HCT116 (cell line): Measurements from ENCODE around the gene PLEKHA5. TPM values are rescaled to one million over a fixed set of nuclear protein-coding genes. Genes with fewer than 3 reads are reported as not detected.

Source experiments
- ATAC-seq: fragments of 200-7000 bp; cut with Tn5 transposase; 2 replicates; pipeline ENCODE4 v1.9.1; 2020; ENCODE audit warnings: mild to moderate bottlenecking, moderate library complexity
- BruUV-seq: library from RNA; stranded (reverse); fragments of 400-500 nt; replicated peaks from 2 replicates; lab custom pipeline; 2021; lab: Mats Ljungman, UMichigan
- CTCF ChIA-PET: fragments of 300-600 bp; sonication (Branson Sonifier 250); formaldehyde crosslinking; loops from one replicate; lab custom pipeline; 2021; ENCODE audit warnings: antibody characterized with exemption; lab: Charles Lee
- POLR2A ChIA-PET: fragments of 300-600, 350-600 bp; sonication (Branson Sonifier 250); formaldehyde crosslinking; loops from one replicate; lab custom pipeline; 2021; ENCODE audit warnings: antibody characterized with exemption; lab: Charles Lee
- RAD21 ChIA-PET, 2 experiments: fragments of 300-600 bp; sonication (Branson Sonifier 250); formaldehyde crosslinking; loops; one replicate each; lab custom pipeline; 2023; ENCODE audit warnings: low total read pairs in 2 of 2; ENCODE audit not compliant: uncharacterized antibody in 2 of 2, unreplicated experiment in 2 of 2, low non-redundant PET in 1 of 2; lab: Charles Lee
- DNase-seq: peaks from one replicate; pipeline ENCODE4 v3.0.0-alpha.2; 2010; ENCODE audit warnings: low read depth, low spot score
- H2AFZ ChIP-seq: fragments of 200-600 bp; shearing (Covaris generic), sonication (generic); 2 replicates; pipeline ENCODE4 v1.6.1; 2017; ENCODE audit warnings: low read depth, mixed run types, mixed read lengths, antibody characterized with exemption, low read length; ENCODE audit not compliant: poor library complexity, severe bottlenecking
- H3K27ac ChIP-seq: 2 replicates; pipeline ENCODE4 v1.5.1; 2012; ENCODE audit warnings: low read depth, low read length
- H3K27me3 ChIP-seq: fragments of 200-600 bp; sonication (generic); 2 replicates; pipeline ENCODE4 v1.6.1; 2016; ENCODE audit warnings: mixed run types, low read length, mixed read lengths; ENCODE audit not compliant: insufficient read depth
- H3K36me3 ChIP-seq, 2 experiments: fragments of 200-500 bp in 1 of 2; fragments of 200-600 bp in 1 of 2; sonication (Bioruptor generic) in 1 of 2; sonication (generic) in 1 of 2; 2 replicates each; pipeline versions ENCODE4 v1.5.1 to v1.6.1; 2014 to 2016; ENCODE audit warnings: low read length in 2 of 2, inconsistent platforms in 1 of 2, mixed read lengths in 1 of 2, mixed run types in 1 of 2; ENCODE audit not compliant: insufficient read depth in 2 of 2, control insufficient read depth in 1 of 2
- H3K4me1 ChIP-seq, 2 experiments: fragments of 200-600 bp in 1 of 2; sonication (generic) in 1 of 2; 2 replicates each; pipeline versions ENCODE4 v1.5.1 to v1.6.1; 2012 to 2017; ENCODE audit warnings: low read length in 2 of 2, inconsistent platforms in 1 of 2, mild to moderate bottlenecking in 1 of 2, mixed read lengths in 1 of 2, mixed run types in 1 of 2, moderate library complexity in 1 of 2; ENCODE audit not compliant: insufficient read depth in 2 of 2, control insufficient read depth in 1 of 2
- H3K4me2 ChIP-seq: fragments of 200-600 bp; sonication (generic); 2 replicates; pipeline ENCODE4 v1.6.1; 2017; ENCODE audit warnings: mixed run types, low read length, mixed read lengths
- H3K4me3 ChIP-seq, 2 experiments: fragments of 200-600 bp in 1 of 2; sonication (generic) in 1 of 2; replicated peaks in 1 of 2; 2 replicates each; pipeline ENCODE4 v1.5.1; 2011 to 2016; ENCODE audit warnings: low read length in 2 of 2, control low read depth in 1 of 2, low read depth in 1 of 2, mild to moderate bottlenecking in 1 of 2, mixed read lengths in 1 of 2, mixed run types in 1 of 2
- H3K79me2 ChIP-seq: fragments of 200-600 bp; sonication (generic); 2 replicates; pipeline ENCODE4 v1.6.1; 2017; ENCODE audit warnings: mild to moderate bottlenecking, mixed run types, low read length, moderate library complexity, mixed read lengths; ENCODE audit not compliant: insufficient read depth
- H3K9ac ChIP-seq: fragments of 200-600 bp; sonication (generic); 2 replicates; pipeline ENCODE4 v1.6.1; 2016; ENCODE audit warnings: low read length, mixed read lengths
- H3K9me2 ChIP-seq: fragments of 200-600 bp; sonication (generic), shearing (Covaris generic); 2 replicates; pipeline ENCODE4 v1.6.1; 2017; ENCODE audit warnings: mixed run types, mild to moderate bottlenecking, moderate library complexity; ENCODE audit not compliant: insufficient read depth
- H3K9me3 ChIP-seq, 2 experiments: fragments of 200-500 bp in 1 of 2; fragments of 200-600 bp in 1 of 2; sonication (Bioruptor generic) in 1 of 2; sonication (generic) in 1 of 2; 2 replicates each; pipeline ENCODE4 v1.6.1; 2014 to 2017; ENCODE audit warnings: low read length in 2 of 2, mixed read lengths in 2 of 2, inconsistent platforms in 1 of 2, low read depth in 1 of 2, mild to moderate bottlenecking in 1 of 2, mixed run types in 1 of 2, moderate library complexity in 1 of 2; ENCODE audit not compliant: control insufficient read depth in 1 of 2, insufficient read depth in 1 of 2
- H4K20me1 ChIP-seq: fragments of 200-600 bp; sonication (generic), shearing (Covaris generic); 2 replicates; pipeline ENCODE4 v1.6.1; 2017; ENCODE audit warnings: mixed run types, mild to moderate bottlenecking, moderate library complexity; ENCODE audit not compliant: insufficient read depth
- CBX3 ChIP-seq: IDR thresholded peaks from 2 replicates; pipeline ENCODE4 v1.6.1; 2012; ENCODE audit warnings: low read depth
- EGR1 ChIP-seq: IDR thresholded peaks from 2 replicates; pipeline ENCODE4 v1.6.1; 2012; ENCODE audit warnings: low read depth
- ELF1 ChIP-seq: IDR thresholded peaks from 2 replicates; pipeline ENCODE4 v1.6.1; 2012; ENCODE audit warnings: low read depth, borderline replicate concordance
- EZH2 ChIP-seq: fragments of 200-600 bp; sonication (generic); IDR thresholded peaks from 2 replicates; pipeline ENCODE4 v1.6.1; 2017; ENCODE audit warnings: antibody characterized with exemption, mixed run types
- EZH2phosphoT487 ChIP-seq: fragments of 200-600 bp; IDR thresholded peaks from 2 replicates; pipeline ENCODE4 v1.6.1; 2018; ENCODE audit warnings: antibody characterized with exemption, borderline replicate concordance
- FOSL1 ChIP-seq: IDR thresholded peaks from 2 replicates; pipeline ENCODE4 v1.6.1; 2012; ENCODE audit warnings: low read depth
- JUND ChIP-seq: IDR thresholded peaks from 2 replicates; pipeline ENCODE4 v1.6.1; 2012
- MAX ChIP-seq: IDR thresholded peaks from 2 replicates; pipeline ENCODE4 v1.6.1; 2012
- SIN3A ChIP-seq: IDR thresholded peaks from 2 replicates; pipeline ENCODE4 v1.6.1; 2012; ENCODE audit warnings: low read depth
- SRF ChIP-seq: IDR thresholded peaks from 2 replicates; pipeline ENCODE4 v1.6.1; 2012; ENCODE audit warnings: low read depth
- TCF7L2 ChIP-seq: IDR thresholded peaks from 2 replicates; pipeline ENCODE4 v1.7.0; 2011; ENCODE audit warnings: borderline replicate concordance, inconsistent platforms; ENCODE audit not compliant: insufficient read depth, insufficient read length; ENCODE audit errors: extremely low read depth
- YY1 ChIP-seq: IDR thresholded peaks from 2 replicates; pipeline ENCODE4 v1.6.1; 2011; ENCODE audit warnings: low read length, low read depth, moderate library complexity, mild to moderate bottlenecking; ENCODE audit not compliant: insufficient replicate concordance; ENCODE audit errors: extremely low read depth
- ZNF274 ChIP-seq: fragments of 200-500 bp; sonication (Bioruptor generic); IDR thresholded peaks from 2 replicates; pipeline ENCODE4 v1.6.1; 2014; ENCODE audit warnings: mild to moderate bottlenecking, low read depth, low read length, inconsistent platforms
- intact Hi-C: fragments of 100-400 bp; cut with micrococcal nuclease; formaldehyde crosslinking; loops from 2 replicates; pipeline ENCODE4 v1.10.0; 2022
- total RNA-seq: library from RNA; stranded (reverse); gene quantifications from one replicate; pipeline ENCODE4 v1.2.1, GENCODE V29; 2021; ENCODE audit not compliant: unreplicated experiment
- TF ChIP-seq, protein P1 (sequence below): IDR thresholded peaks from 2 replicates; pipeline ENCODE4 v1.6.1; 2011; ENCODE audit warnings: mild to moderate bottlenecking, low read length, moderate library complexity; ENCODE audit not compliant: insufficient replicate concordance; ENCODE audit errors: extremely low read depth

The PLEKHA5 gene
- total RNA-seq, 1 experiment from 2014 or later, result 18.9 TPM

GRCh38 chr12:19402211-19402610, 272.7 kb downstream of the PLEKHA5 start:
- POLR2A ChIA-PET, result no interaction called here
- no peaks in the 10 kb centered on the region for H3K4me1 ChIP-seq
- no peak overlapping the region for H3K27ac ChIP-seq
- no peaks in the 10 kb centered on the region for H3K9me3 ChIP-seq
- H4K20me1 ChIP-seq, result no peaks in the 10 kb centered on the region
- BruUV-seq, result no TSS peak
- no peak overlapping the region for H3K4me3 ChIP-seq
- no peaks in the 10 kb centered on the region for H3K36me3 ChIP-seq
- no peaks in the 10 kb centered on the region for H3K79me2 ChIP-seq
- H3K27me3 ChIP-seq, result no peaks in the 10 kb centered on the region
- CTCF ChIA-PET, result no interaction called here
- ATAC-seq, result no peak
- H2AFZ ChIP-seq, result no peak overlapping the region
- RAD21 ChIA-PET, result no interaction called here
- intact Hi-C loops, result no loop called here
- DNase-seq, result no peak
- no peaks in the 10 kb centered on the region for H3K9me2 ChIP-seq
- no peak overlapping the region for H3K4me2 ChIP-seq
- no peak overlapping the region for H3K9ac ChIP-seq
- TF ChIP-seq EZH2phosphoT487 (no peak), CBX3 (no peak), MAX (no peak), ZNF274 (no peak), SIN3A (no peak), ELF1 (no peak), YY1 (no peak), TCF7L2 (no peak), FOSL1 (no peak), JUND (no peak), SRF (no peak), EZH2 (no peak), EGR1 (no peak)
- TF ChIP-seq, protein P1, sequence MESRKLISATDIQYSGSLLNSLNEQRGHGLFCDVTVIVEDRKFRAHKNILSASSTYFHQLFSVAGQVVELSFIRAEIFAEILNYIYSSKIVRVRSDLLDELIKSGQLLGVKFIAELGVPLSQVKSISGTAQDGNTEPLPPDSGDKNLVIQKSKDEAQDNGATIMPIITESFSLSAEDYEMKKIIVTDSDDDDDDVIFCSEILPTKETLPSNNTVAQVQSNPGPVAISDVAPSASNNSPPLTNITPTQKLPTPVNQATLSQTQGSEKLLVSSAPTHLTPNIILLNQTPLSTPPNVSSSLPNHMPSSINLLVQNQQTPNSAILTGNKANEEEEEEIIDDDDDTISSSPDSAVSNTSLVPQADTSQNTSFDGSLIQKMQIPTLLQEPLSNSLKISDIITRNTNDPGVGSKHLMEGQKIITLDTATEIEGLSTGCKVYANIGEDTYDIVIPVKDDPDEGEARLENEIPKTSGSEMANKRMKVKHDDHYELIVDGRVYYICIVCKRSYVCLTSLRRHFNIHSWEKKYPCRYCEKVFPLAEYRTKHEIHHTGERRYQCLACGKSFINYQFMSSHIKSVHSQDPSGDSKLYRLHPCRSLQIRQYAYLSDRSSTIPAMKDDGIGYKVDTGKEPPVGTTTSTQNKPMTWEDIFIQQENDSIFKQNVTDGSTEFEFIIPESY, result no peak
